Progenitor cell of endocrine pancreas (in vitro differentiated cells): ENCODE measurements around the gene NSL1. TPM values are rescaled to one million over a fixed set of nuclear protein-coding genes. Genes with fewer than 3 reads are reported as not detected.

Experiments
- DNase-seq: peaks from one replicate; pipeline ENCODE4 v3.0.0; 2021; ENCODE audit warnings: low spot score; ENCODE audit not compliant: unreplicated experiment
- H3K27ac Mint-ChIP-seq: 2 replicates; pipeline ENCODE4 v1.8.0; 2021; ENCODE audit warnings: mild to moderate bottlenecking, moderate library complexity, mixed read lengths
- H3K27me3 Mint-ChIP-seq: 2 replicates; pipeline ENCODE4 v1.8.0; 2021; ENCODE audit warnings: mixed read lengths
- H3K36me3 Mint-ChIP-seq: 2 replicates; pipeline ENCODE4 v1.8.0; 2022; ENCODE audit warnings: mixed read lengths; ENCODE audit not compliant: insufficient read depth
- H3K4me1 Mint-ChIP-seq: 2 replicates; pipeline ENCODE4 v1.8.0; 2021; ENCODE audit warnings: low read depth, mixed read lengths
- H3K4me3 Mint-ChIP-seq: 2 replicates; pipeline ENCODE4 v1.8.0; 2021; ENCODE audit warnings: low read depth, mild to moderate bottlenecking, moderate library complexity, mixed read lengths
- H3K9me3 Mint-ChIP-seq: 2 replicates; pipeline ENCODE4 v1.8.0; 2021; ENCODE audit warnings: low read depth, mixed read lengths
- CTCF ChIP-seq: fragments of 200-600 bp; sonication (generic); IDR thresholded peaks from one replicate; pipeline ENCODE4 v1.5.0; 2021; ENCODE audit warnings: antibody characterized with exemption, mild to moderate bottlenecking; ENCODE audit not compliant: unreplicated experiment
- total RNA-seq: library from RNA; stranded (reverse); gene quantifications from 2 replicates; pipeline ENCODE4 v1.2.1, GENCODE V29; 2021

NSL1 gene
- total RNA-seq, 1 donor from 2014 or later = 41.1 TPM

DNA sequence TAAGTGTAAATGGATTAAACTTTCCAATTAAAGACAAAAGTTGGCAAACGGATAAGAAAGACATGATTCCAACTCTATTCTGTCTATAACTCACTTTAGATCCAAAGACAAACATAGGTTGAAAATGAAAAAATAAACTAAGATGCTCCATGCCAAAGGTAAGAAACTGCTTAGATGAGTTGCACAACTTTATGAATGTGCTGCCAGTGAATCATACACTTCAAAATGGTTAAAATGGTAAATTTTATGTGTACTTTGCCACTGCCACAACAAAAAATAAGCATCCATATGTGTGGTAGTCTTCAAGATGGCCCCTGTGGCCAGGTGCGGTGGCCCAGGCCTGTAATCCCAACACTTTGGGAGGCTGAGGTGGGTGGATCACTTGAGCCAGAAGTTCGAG lies 45.0 kb downstream of the NSL1 start:
- H3K27me3 Mint-ChIP-seq = no peaks in the 10 kb centered on the region

GRCh38 chr1:212745303-212745702 lies 46.3 kb downstream of the NSL1 start:
- H3K9me3 Mint-ChIP-seq = no peaks in the 10 kb centered on the region
- peaks cover 11% of the 10 kb centered on the region for H3K36me3 Mint-ChIP-seq
- no peak for DNase-seq
- no peak for TF ChIP-seq CTCF
- peaks cover 11% of the 10 kb centered on the region for H3K4me1 Mint-ChIP-seq
- H3K4me3 Mint-ChIP-seq = no peak overlapping the region
- H3K27ac Mint-ChIP-seq = no peak overlapping the region
- no peaks in the 10 kb centered on the region for H3K27me3 Mint-ChIP-seq

More for the DNA sequence above, 45.0 kb downstream of the NSL1 start:
- Mint-ChIP-seq H3K36me3 (peaks cover 6% of the 10 kb centered on the region), H3K27ac (no peak overlapping the region), H3K9me3 (no peaks in the 10 kb centered on the region), H3K4me3 (no peak overlapping the region), H3K4me1 (peaks cover 11% of the 10 kb centered on the region)
- no peak for DNase-seq
- no peak for TF ChIP-seq CTCF

DNA sequence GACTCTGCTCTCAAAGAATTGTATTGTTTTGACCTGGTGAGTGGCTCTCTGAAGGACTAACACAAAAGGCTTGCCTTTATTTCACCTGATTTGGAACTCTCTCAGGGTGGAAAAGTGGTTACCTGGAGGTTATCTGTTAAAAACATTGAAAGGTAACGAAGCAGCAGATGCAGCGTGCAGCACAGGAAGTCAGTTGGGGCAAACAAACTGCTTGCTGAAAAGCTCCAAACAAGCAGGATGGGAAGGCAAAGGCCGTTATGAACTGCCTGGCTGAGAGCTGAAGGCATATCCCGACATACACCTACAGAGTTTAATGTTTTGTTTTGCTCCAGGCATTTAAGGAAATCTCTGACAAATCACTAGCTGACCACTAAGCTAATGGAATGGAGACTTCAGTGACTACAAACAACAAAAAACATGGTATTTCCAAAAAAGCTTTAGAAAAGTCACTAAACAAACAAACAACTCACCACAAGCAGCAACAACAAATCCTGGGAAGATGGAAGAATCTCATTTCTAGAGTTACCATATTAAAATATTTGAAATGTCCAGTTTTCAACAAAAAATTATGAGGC lies 47.6 kb downstream of the NSL1 start:
- no peak for DNase-seq
- Mint-ChIP-seq H3K4me3 (no peak overlapping the region), H3K27ac (peak overlapping the region; percentile 39), H3K9me3 (no peaks in the 10 kb centered on the region), H3K36me3 (peaks cover 11% of the 10 kb centered on the region), H3K4me1 (peaks cover 11% of the 10 kb centered on the region), H3K27me3 (no peaks in the 10 kb centered on the region)
- TF ChIP-seq CTCF = no peak

DNA sequence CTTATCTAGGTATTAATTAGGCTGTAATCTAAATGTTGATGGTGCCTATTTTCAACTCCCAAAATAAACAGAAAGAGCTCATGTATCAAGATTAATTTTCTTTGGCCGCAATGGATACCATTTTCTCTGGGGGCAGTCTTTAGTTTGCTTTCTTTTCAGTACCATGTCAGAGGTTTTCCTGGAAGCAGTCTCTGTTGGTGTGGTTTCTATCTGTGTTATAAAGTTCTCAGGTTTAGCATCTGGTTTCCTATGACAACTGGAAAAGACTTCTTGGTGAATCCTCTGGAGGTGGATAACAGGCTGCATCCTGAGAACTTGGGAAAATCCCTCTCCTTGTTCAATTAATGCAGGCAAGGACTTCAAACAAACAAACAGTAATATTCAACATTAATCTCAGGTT lies 53.2 kb downstream of the NSL1 start:
- Mint-ChIP-seq H3K4me3 (no peak overlapping the region), H3K36me3 (peaks cover 16% of the 10 kb centered on the region), H3K9me3 (no peaks in the 10 kb centered on the region), H3K4me1 (peaks cover 4% of the 10 kb centered on the region), H3K27ac (no peak overlapping the region), H3K27me3 (no peaks in the 10 kb centered on the region)
- DNase-seq = no peak
- TF ChIP-seq CTCF = no peak

DNA sequence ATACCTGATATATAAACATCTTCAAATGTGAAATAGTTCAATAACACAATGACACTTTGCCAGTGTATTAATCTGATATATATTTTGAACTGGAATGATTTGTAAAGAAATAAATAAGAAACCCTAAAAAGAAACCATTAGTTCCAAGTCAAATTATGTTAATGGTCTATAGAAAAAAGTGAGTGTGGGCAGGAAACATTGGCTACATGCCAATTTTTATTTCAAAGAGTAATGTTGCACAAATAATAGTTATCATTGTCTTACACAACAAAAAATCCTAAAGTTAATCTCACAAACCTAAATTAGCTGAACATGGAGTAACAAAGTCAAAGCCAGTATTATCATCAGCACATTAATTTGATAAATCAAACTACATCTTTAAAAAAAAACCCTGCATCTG lies 54.0 kb downstream of the NSL1 start:
- Mint-ChIP-seq H3K36me3 (peaks cover 16% of the 10 kb centered on the region), H3K4me1 (peaks cover 4% of the 10 kb centered on the region), H3K9me3 (no peaks in the 10 kb centered on the region), H3K4me3 (no peak overlapping the region), H3K27me3 (no peaks in the 10 kb centered on the region), H3K27ac (no peak overlapping the region)
- no peak for DNase-seq
- no peak for TF ChIP-seq CTCF
